NCI-H2107 (cell line): ENCODE data around the gene RNF26.
"Not testable (repeated sequence)": the region's sequence is repeated elsewhere in the genome, so short reads cannot be mapped to it uniquely, and the experiment has no call there.

Experiments used
- DNase-seq: peaks from one replicate; lab custom pipeline; 2025; lab: John Stamatoyannopoulos, UW

The RNF26 gene

DNA sequence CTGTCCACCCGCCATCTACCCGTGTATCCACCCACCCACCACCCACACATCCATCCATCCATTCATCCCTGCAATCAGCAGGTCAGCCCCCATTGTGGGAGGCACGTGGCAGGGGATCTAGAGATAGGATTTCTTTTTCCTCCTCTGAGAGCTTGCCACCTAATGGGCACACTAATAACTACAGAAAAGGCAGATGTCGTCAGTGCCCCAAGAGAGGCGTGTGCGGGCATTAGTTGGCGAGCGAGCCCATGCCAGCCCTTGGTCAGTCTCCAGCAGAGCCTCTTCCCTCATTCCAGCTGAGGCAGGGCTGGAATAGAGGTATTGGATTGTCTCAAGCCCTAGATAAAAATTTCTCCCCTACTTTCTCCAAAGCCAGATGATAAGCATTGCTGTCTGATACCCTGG is 37.5 kb downstream of the RNF26 start:
- no peak for DNase-seq

DNA sequence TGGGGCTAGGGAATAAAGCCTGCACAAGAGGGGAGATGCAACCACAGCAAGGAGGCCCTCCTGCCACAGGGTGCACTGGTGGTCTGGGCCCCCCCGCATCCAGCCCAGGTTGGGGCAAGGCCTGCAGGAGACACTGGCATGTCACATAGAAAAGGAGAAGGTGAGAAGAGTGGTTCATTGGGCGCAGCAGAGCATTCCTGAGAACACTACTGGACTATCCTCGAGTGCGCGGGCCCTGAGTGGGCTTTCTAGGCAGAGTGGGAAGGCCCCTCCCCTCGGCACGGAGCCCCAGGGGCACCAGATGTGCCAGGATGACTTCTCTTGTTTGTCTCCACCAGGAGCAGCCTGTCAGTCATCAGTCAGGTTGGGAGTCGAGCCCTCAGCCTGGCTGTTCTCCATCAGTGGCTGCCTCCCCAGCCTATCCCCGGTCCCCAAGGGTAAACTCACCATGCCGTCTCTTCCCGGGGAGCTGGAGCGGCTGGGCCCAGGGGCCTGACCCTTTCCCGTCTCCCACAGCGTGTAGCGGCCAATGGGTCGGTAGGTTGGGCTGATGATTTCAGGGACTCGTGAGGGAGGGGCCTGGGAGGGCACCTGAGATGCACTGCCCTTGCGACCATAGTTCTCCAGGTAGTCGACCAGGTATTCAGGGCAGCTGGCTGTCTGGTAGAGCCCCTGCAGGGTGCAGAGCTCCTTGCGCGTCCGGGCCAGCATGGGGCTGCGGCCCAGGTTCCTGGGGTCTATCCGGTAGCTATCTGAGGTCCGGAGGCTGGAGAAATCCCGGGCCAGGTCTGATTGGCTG is 38.1 kb downstream of the RNF26 start:
- no peak for DNase-seq

DNA sequence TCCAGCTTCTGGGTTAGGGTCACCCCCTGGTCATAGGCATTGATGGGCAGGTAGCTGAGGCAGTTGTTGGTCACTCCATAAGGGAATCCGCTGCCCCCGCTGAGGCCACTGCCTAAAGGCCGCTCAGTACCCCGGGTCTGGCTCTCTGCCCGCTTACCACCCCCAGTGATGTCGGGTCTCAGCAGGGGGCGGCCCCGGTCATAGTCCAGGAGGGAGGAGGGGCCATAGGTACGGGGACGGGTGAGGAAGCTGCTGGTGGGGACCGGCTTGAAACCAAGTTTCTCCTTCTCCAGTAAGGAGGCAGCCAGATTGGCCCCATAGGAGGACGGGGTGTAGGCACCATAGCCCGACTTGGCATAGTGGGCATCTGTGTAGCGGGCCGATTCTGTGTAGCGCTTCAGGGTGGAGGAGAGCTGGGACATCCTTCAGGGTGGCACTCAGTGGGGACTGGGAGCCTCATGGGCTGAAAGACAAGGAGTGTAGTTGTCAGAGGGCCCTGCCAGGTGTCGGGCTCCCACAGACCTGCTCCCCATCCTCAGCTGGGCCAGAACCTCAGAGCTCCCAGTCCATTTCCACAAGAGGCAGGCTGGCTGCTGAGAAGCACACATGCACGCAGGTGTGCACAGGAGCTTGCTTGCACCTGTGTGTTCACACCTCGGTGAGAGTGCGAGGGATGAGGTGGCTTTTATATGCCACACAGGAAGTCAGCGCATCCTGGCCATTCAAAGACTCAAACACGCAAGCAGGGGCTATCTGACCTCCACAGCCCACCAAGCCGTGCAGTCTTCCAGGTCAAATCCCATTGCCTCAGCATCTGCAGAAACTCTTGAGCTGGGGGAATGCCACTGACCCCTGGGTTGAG is 39.0 kb downstream of the RNF26 start:
- no peak for DNase-seq

DNA sequence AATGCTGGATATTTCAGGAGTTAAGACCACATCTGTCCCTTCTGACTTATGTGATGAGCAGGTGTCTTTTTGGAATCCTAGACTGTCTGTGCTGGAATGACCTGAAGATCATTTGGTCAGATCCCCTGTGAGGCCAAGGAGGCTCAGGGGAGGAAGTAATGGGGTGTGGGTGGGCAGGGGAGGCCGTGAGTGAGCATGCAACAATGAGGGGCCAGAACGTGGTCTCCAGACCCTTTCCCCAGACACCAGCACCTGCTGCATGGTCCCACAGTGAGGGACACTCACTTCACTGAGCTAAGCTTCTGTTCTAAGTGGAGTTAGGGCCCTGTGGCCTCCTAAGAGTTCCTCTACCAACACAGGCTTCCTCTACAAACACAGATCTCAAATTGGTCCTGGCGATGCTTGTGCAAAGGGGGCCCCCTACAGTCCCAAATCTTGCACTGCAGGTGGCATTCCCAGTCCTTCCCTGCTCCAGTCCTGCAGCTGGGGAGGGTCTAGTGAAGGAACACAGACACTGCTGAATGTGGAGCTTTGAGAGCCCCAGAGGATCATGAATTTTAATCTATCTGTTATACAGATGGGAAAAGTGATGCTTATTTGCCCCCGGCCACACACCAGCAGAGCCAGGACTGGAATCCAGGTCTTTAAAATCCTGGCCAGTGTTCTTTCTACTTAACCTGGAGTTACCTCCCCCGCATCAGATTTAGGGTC is 39.7 kb downstream of the RNF26 start:
- peak; percentile 60 for DNase-seq

DNA sequence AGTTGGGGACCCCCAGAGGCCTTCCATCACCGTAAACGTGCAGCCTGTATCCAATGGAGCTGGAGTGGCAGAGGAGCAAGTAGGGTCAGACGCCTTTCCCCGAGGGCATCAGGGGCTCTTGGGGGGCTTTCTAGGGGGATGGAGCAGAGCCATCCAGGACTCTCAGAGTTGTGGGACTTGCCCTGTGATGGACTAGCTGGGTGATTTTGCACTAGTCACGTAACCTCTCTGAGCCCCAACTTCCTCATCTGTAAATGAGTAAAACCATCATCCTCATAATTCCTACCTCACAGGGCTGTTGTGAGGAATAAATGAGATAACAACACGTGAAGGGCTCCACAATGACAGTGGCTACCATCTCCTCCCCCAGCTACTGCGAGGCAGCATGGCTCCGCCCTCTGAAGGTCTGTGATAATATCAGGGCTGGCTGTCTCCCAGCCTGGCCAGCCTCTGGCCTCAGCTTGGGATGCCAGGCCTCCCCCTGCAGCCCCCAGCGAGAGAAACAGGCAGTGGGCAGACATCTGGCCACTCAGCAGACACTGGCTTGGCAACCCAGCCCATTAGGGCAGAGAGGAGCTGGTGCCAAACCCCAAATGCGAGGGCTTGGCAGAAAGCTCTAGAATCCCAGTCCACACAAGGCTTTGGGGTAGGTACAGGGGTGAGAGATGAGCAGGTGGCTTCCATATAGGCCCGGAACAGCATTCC is 40.5 kb downstream of the RNF26 start:
- DNase-seq = no peak

DNA sequence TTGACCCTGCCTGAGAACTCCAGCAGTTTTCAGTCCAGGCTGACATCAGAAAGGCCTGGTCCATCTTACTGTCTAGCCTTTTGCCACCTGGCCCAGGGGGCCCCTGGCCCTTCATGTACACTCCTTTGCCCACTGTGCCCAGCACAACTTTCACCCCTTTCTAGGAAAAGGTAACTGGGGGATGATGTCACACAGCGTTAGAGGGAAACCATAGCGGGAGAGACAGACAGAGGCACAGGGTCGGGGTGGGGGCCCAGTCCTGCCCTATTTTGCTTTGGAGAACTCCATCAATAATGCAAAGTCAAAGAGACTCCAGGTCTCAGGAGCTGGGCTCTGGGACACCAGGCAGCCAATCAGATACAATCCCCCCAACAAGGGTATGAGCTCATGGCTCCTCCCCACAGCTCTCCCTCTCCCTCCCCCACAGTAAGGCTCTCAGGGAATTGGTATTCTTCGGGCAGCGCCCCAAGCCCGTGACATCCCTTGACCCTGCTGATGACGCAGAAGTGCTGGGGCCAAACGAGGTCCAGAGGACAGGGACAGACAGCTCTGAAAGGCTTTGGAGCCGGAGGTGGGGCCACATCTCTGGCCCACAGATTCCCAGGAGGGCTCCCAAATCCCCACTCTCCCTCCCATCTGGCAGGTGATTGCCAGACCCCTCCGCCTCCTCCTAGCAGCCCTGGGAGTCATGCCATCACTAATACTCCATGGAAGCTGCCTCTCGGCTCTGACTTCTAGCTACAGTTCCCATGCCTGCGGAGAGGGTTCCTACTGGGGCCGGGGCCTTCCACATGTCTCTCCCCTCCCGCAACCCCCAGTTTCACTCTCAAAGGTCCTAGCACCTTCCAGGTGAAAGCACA is 41.2 kb downstream of the RNF26 start:
- DNase-seq = no peak

DNA sequence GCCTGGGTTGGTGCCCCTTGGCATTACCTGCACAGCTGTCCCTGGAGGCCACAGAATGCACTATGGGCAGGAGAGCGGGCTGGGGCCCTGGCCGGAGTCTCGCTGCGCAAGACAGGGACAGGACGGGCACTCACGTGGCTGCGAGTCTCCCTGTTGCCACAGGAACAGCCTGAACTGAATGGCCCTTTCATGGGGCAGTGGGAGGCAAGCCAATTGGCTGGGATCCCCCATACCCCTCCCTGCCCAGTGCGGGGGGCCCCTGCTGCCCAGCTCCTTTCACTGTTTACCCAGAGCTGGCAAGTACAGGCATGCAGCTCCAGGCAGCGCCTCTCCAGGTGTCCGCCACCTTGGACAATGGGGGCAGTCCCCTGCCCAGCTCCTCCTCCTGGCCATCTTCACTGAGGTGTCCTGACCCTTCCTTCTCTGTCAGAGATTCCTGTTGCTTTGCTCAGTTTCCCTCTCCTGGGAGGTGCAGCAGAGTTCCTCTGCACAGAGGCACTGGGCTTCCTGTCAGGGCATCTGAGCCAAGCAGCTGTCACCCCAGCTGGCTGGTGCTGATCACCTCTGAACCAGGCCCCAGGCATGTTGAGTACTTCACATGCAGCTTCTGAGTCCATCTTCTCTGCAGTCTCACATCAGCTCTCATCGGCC is 42.0 kb downstream of the RNF26 start:
- DNase-seq = no peak

DNA sequence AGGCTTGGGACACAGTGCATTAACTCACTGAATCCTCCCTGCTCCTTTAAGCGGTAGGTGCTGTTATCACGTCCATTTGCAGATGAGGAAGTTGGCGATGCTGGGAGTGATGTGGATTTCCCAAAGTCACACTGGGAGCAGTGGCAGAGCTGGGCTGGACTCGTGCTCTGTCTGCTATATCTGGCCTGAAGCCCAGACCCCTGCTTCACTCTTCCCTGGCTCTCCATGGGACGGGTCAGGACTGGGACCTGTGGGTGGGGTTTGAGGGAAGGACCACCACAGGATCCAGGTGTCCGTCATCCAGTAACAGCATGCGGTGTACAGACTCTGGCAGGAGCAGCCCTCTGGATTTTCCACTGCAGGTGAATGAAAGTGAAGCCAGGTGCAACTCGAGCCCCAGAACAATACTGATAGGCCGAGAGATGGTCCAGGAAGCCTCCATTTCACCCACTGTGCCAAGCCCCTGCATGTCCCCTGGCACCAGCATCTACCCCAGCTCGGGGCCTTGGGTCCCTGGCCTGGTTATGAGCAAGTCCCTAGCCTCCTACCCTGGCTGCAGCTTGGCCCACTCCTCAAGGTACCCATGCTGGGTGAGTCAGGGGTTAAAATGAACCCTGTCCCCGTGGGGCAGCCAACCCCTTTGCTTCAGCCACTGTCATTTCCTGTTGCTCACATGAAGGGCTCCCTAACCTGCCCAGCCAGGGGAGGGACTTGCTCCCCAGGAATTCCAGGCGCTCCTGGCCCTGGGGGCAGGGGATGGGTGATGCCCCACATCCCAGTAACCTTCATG is 43.0 kb downstream of the RNF26 start:
- no peak for DNase-seq

DNA sequence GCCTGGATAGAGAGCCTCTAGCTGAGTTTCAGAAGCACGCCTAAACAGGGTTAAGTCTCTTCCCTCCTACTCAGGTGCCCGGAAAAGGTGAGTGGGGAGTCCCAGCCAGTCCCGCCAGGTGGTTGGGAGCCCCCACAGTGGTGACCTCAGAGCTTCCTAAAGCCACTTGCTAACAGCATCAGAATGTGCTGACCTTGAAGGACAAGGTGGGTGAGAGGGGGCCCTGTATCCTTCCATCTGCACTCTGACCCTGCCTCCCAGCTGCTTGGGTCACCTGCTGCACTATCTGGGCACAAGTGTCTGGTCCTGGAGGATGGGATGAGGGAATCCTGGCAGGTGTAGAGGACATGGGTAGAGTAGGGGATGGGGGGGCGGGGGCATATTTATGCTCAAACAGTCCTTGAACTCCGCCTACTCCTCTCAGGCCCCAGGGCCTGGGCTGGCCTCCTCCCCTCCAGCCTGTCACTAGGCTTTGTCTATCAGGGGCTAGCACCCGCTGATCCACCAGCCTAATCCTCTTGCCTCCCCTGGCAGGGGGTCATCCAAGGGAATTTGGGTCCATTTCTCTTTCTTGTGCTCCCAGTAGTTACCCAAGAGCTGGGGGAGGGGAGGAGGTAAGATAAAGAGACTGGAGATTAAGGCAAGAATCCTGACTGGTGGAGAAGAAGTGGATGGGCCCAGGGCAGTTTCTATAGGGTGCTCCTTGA is 43.8 kb downstream of the RNF26 start:
- no peak for DNase-seq

DNA sequence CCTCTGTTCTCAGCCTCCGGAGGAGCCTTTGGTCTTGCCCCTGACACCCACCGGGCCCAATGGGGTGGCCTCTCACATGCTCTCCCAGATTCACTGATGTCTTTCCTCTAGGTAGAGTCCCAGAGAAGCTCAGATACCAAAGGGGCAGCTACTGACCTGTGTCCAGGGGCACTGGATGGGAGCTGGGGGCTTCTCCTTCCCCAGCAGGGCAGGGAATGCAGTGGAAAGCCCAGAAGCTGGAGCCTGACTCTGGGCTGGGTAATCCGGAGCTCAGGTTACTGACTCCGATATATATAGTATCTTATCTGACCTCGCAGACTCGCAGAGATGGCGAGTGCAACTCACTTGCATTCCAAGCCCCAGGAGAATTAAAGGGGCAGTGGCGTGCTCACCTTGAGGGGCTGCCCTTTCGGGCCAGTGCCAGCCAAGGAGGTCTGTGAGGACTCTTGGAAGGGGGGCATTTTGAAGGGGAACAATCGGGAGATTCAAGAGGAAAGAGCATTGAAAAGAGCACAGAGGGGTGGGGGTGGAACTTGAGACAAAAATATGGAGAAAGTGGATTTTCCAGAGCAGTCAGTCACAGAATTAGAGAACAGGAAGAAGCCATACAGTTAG is 44.6 kb downstream of the RNF26 start:
- DNase-seq = no peak

DNA sequence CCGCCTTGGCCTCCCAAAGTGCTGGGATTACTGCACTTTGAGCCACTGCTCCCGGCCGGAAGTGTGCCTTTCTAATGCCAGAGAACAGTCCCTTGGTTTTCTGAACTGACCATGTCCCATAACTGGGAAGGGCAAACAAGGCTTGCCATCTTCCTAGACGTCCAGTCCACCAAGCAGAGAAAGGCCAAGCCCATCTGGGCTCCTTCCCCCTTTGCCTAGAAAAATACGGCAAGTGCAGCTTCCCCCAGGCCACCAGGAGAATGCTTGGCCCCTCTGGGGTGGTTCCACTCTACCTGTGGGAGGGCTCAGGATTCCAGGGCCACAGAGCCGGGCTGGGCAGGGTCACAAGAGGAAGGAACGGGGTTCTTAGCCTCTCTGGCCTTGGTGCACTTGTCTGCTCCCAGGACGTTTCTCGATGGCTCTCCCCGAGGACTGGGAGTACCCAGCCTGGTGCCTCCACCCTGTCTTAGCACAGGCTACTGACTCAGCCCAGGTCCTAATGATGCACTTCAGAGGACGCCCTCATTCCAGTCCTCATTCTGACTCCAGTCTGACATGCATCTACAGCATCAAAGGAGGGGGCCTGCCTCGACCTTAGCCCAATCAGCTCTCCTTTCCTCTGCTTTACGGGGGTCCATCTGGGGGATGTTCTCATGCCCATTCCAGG is 46.0 kb downstream of the RNF26 start:
- no peak for DNase-seq

DNA sequence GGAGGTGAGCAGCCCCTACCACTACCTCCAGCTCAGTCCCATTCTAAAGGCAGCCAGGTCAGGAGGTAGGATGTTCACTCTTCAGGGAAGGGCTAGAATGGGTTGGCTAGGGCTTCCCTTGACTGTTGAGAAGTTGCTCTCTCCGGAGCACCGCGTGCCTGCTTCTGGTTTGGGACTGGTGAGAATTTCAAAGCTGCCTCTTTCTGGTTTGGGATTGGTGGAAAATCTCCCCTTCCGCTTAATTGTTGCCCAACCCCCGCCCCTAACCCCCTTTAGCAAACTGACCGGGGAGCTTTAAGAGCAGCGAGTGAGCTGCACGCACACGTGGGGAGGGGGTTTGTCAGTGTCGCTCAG is 46.5 kb downstream of the RNF26 start:
- DNase-seq = no peak

DNA sequence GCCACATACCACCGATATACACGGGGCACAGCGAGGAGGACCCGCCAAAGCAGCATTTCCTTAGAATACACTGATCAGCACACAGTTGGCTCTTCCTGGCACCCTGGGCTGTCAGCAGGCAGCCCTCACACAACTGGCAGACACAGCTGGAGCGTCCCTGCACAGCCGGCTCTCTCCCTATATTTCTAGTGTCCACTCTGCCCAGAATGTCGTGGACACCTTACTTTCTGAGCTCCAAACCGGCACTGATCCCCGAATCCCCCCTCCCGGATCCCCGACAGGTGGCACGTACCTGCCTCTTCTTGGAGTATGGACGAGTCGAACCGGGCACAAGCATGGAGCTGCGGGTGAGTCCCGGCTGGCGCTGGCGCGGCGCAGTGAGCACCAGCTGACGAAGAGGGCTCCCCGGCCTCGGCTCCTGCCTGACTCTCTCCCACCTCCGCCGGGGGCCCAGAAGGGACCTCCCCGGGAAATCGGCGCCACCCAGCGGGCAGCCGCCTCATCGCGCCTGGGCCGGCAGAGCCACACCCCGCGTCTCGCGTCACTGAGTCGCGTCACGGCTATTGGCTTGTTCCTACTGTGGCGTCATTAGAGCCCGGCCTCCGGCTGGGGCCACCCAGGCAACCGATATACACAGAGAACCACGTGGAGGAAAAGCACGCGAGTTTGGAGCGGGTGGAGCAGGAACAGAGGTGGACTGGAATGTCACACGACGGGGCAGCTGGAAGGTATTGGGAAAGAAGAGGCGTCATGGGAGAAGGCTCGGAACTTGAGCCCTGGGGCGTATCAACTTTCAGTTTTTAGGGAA is 47.1 kb downstream of the RNF26 start, which contains the start of gene USP2:
TSS of gene USP2 (minus strand) at position 510 of the 808 bp plus-strand sequence. CDS start 8,210 bp downstream, outside the sequence.
- DNase-seq = peak; percentile 96

DNA sequence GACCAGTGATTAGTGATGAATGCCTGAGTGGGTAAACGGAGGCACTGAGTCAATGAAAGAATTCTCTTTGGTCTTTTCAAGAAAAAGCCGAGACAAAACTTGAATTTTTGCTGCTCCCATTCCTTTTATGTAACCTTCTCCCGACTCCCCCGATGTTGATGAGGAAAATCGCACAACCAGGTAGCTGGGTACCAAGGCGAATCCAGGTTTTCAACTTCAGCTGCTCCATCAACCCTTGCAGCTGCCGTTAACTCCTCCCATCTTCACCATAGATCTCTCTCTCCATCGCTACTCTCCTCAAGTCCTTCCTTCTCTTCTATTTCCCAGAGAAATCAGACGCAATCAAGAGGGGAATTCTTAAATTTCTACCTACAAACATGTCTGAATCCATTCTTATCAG is 47.8 kb downstream of the RNF26 start:
- no peak for DNase-seq

DNA sequence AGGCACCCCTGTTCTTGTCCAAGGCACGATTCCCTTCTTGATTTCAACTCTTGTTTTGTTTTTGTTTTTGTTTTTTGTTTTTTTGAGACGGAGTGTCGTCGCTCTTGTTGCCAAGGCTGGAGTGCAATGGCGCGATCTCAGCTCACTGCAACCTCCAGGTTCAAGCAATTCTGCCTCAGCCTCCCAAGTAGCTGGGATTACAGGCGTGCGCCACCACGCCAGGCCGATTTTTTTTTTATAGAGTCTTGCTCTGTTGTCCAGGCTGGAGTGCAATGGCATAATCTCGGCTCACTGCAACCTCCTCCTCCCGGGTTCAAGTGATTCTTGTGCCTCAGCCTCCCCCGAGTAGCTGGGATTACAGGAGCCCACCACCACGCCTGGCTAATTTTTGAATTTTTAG is 48.2 kb downstream of the RNF26 start:
- DNase-seq = not testable (repeated sequence)

DNA sequence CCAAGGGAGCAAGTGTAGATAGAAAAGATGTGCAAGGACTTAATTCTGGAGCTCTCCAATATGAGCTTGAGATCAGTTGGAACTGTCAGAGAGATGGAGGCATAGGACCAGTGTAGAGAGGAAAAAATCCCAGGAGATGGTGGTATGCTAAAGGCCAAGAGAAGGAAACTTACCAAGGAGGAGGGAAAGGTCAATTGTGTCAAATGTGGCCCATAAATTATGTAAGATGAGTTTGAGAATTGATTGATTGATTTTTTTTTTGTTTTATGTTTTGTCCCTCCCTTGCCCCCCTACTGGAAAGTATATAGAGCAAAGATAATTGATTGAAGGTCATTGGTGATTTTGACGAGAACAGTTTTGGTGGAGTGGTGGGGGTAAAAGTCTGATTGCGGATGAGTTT is 50.0 kb downstream of the RNF26 start:
- no peak for DNase-seq
